GM12878 (cell line): ENCODE measurements around the gene SFPQ. TPM values are rescaled to one million over a fixed set of nuclear protein-coding genes. Genes with fewer than 3 reads are reported as not detected.

Source experiments
- ATAC-seq: fragments of 200-7000 bp; cut with Tn5 transposase; 3 replicates; pipeline ENCODE4 v1.9.1; 2020; ENCODE audit warnings: mild to moderate bottlenecking, moderate library complexity
- BruUV-seq: library from RNA; stranded (reverse); fragments of 400-500 nt; replicated peaks from 2 replicates; lab custom pipeline; 2021; lab: Mats Ljungman, UMichigan
- CTCF ChIA-PET: fragments of 300-600 bp; sonication (Branson Sonifier 250); formaldehyde crosslinking; extraction: SDS; loops from one replicate; lab custom pipeline; 2021; ENCODE audit warnings: inconsistent platforms; lab: Yijun Ruan, JAX
- POLR2A ChIA-PET: fragments of 350-600 bp; formaldehyde crosslinking; extraction: SDS; loops from one replicate; lab custom pipeline; 2021; ENCODE audit warnings: inconsistent platforms; lab: Charles Lee
- RAD21 ChIA-PET: fragments of 300-600 bp; sonication (Branson Sonifier 250); formaldehyde crosslinking; loops from one replicate; lab custom pipeline; 2023; ENCODE audit warnings: antibody characterized with exemption; ENCODE audit not compliant: unreplicated experiment; lab: Charles Lee
- SMC1A ChIA-PET: fragments of 300-600 bp; sonication (Branson Sonifier 250); formaldehyde crosslinking; loops from one replicate; lab custom pipeline; 2023; ENCODE audit not compliant: unreplicated experiment, uncharacterized antibody; lab: Charles Lee
- DNase-seq: peaks from one replicate; pipeline ENCODE4 v3.0.0-alpha.2; 2011; ENCODE audit warnings: low read depth, low spot score
- FAIRE-seq: peaks from 3 replicates; lab custom pipeline; 2011; peaks lifted over from hg19 to GRCh38; lab: Jason Lieb, UNC
- H2AFZ ChIP-seq: 2 replicates; pipeline ENCODE4 v1.6.0; 2011; ENCODE audit warnings: low read depth, low read length, control low read depth; ENCODE audit not compliant: control insufficient read depth
- H3K27ac ChIP-seq: 2 replicates; pipeline ENCODE4 v1.5.1; 2011; ENCODE audit warnings: control low read depth; ENCODE audit not compliant: control insufficient read depth, insufficient read depth
- H3K27me3 ChIP-seq, 2 experiments: replicated peaks in 1 of 2; 2 replicates each; pipeline versions ENCODE4 v1.6.0 to v1.6.1; 2011; ENCODE audit warnings: low read length in 1 of 2; ENCODE audit not compliant: control insufficient read depth in 2 of 2, insufficient read depth in 2 of 2
- H3K36me3 ChIP-seq, 2 experiments: 2 replicates each; pipeline ENCODE4 v1.5.1; 2011; ENCODE audit warnings: low read length in 1 of 2; ENCODE audit not compliant: control insufficient read depth in 2 of 2, insufficient read depth in 2 of 2
- H3K4me1 ChIP-seq: 2 replicates; pipeline ENCODE4 v1.6.1; 2011; ENCODE audit warnings: mild to moderate bottlenecking, low read length, moderate library complexity, mixed read lengths; ENCODE audit not compliant: control insufficient read depth, insufficient read depth
- H3K4me2 ChIP-seq: 2 replicates; pipeline ENCODE4 v1.6.0; 2011; ENCODE audit warnings: control low read depth; ENCODE audit not compliant: control insufficient read depth, insufficient read depth
- H3K4me3 ChIP-seq: fragments of 200-600 bp; sonication (generic); 2 replicates; pipeline ENCODE4 v1.5.1; 2016
- H3K79me2 ChIP-seq: 2 replicates; pipeline ENCODE4 v1.6.0; 2011; ENCODE audit warnings: low read length; ENCODE audit not compliant: control insufficient read depth, insufficient read depth
- H3K9ac ChIP-seq: 2 replicates; pipeline ENCODE4 v1.8.0; 2011; ENCODE audit warnings: low read length, control low read depth, mixed read lengths; ENCODE audit not compliant: control insufficient read depth, insufficient read depth
- H3K9me3 ChIP-seq: replicated peaks from 3 replicates; pipeline ENCODE4 v1.5.1; 2011; ENCODE audit warnings: mild to moderate bottlenecking, low read length; ENCODE audit not compliant: control insufficient read depth, insufficient read depth
- H4K20me1 ChIP-seq: 2 replicates; pipeline ENCODE4 v1.6.0; 2011; ENCODE audit not compliant: control insufficient read depth, insufficient read depth
- BCL11A ChIP-seq: IDR thresholded peaks from 2 replicates; pipeline ENCODE4 v1.6.1; 2011; ENCODE audit warnings: low read depth, low read length
- BCL3 ChIP-seq: IDR thresholded peaks from 2 replicates; pipeline ENCODE4 v1.6.1; 2011; ENCODE audit warnings: borderline replicate concordance, low read depth, mild to moderate bottlenecking, moderate library complexity, low read length; ENCODE audit not compliant: insufficient read depth, poor library complexity, severe bottlenecking
- BHLHE40 ChIP-seq, 2 experiments: fragments of 450-650 bp in 1 of 2; IDR thresholded peaks; 2 replicates each; pipeline ENCODE4 v1.6.1; 2011 to 2017; ENCODE audit warnings: low read depth in 2 of 2, borderline replicate concordance in 1 of 2, improper control_type of control experiment in 1 of 2, low read length in 1 of 2, mild to moderate bottlenecking in 1 of 2
- CHD1 ChIP-seq: IDR thresholded peaks from 2 replicates; pipeline ENCODE4 v1.6.1; 2012; ENCODE audit warnings: low read depth, low read length, improper control_type of control experiment
- CHD4 ChIP-seq: fragments of 200-600 bp; sonication (generic); IDR thresholded peaks from 2 replicates; pipeline ENCODE4 v1.6.1; 2016; ENCODE audit warnings: mild to moderate bottlenecking
- FOXM1 ChIP-seq: IDR thresholded peaks from 2 replicates; pipeline ENCODE4 v1.6.1; 2012; ENCODE audit warnings: low read depth, mild to moderate bottlenecking, inconsistent platforms, low read length, moderate library complexity
- MXI1 ChIP-seq: fragments of 150-350 bp; IDR thresholded peaks from 2 replicates; pipeline ENCODE4 v1.6.1; 2011; ENCODE audit warnings: low read depth, mild to moderate bottlenecking, inconsistent platforms, low read length, improper control_type of control experiment
- NKRF ChIP-seq: fragments of 450-650 bp; conservative IDR thresholded peaks from 2 replicates; pipeline ENCODE4 v1.6.1; 2017; ENCODE audit warnings: mild to moderate bottlenecking, moderate library complexity
- POLR2AphosphoS5 ChIP-seq: IDR thresholded peaks from 2 replicates; pipeline ENCODE4 v1.6.1; 2011; ENCODE audit warnings: mild to moderate bottlenecking, low read length, inconsistent platforms
- RBBP5 ChIP-seq: fragments of 200-600 bp; sonication (generic); conservative IDR thresholded peaks from 2 replicates; pipeline ENCODE4 v1.6.1; 2016
- RELB ChIP-seq: fragments of 450-650 bp; IDR thresholded peaks from 2 replicates; pipeline ENCODE4 v1.6.1; 2017; ENCODE audit warnings: low read depth, mild to moderate bottlenecking, moderate library complexity
- SMAD5 ChIP-seq: IDR thresholded peaks from 2 replicates; pipeline ENCODE4 v1.6.1; 2016; ENCODE audit warnings: antibody characterized with exemption, low read depth
- SRF ChIP-seq, 2 experiments: IDR thresholded peaks; 2 replicates each; pipeline ENCODE4 v1.6.1; 2011; ENCODE audit warnings: low read depth in 2 of 2, low read length in 2 of 2, mild to moderate bottlenecking in 1 of 2, moderate library complexity in 1 of 2
- TARDBP ChIP-seq: IDR thresholded peaks from 2 replicates; pipeline ENCODE4 v1.6.1; 2016; ENCODE audit warnings: borderline replicate concordance
- WGBS: methylation state at CpG from one replicate; pipeline ENCODE4 v1.1.6; 2016; ENCODE audit warnings: low lambda C conversion rate; ENCODE audit not compliant: insufficient replicate concordance, insufficient coverage; ENCODE audit errors: missing lambda C conversion rate; 5-methylcytosine and 5-hydroxymethylcytosine counted together
- in situ Hi-C: fragments of 300-500 bp; cut with MboI; formaldehyde crosslinking; loops from 9 replicates; pipeline ENCODE4 v1.14.3; 2018; ENCODE audit warnings: mixed read lengths
- intact Hi-C: fragments of 100-400 bp; cut with micrococcal nuclease; formaldehyde crosslinking; loops from one replicate; pipeline ENCODE4 v1.14.2; 2022; ENCODE audit not compliant: unreplicated experiment
- polyA plus RNA-seq, 11 experiments: library from polyadenylated mRNA; depleted of rRNA in 4 of 11; unstranded in 6 of 11; stranded (reverse) in 5 of 11; fragments of >200 nt; fragmentation: Nextera tagmentation in 4 of 11; fragmentation: Illumina TruSeq in 1 of 11; extraction: Ambion mirVana in 4 of 11; extraction: Trizol in 1 of 11; gene quantifications; 1 replicate in 1 of 11; 2 replicates in 10 of 11; pipeline versions ENCODE4 v1.2.1 to v1.2.3, GENCODE V29; 2011 to 2016; ENCODE audit warnings: inconsistent platforms in 2 of 11, missing spikeins in 2 of 11, low read depth in 1 of 11
- total RNA-seq, 4 experiments: library from RNA; depleted of rRNA in 3 of 4; stranded (reverse); fragments of >200 nt in 3 of 4; fragmentation: Illumina TruSeq in 1 of 4; extraction: Trizol in 1 of 4; gene quantifications; 2 replicates each; pipeline versions ENCODE4 v1.2.1 to v1.2.3, GENCODE V29; 2013 to 2021
- TF ChIP-seq, protein P1 (sequence below): fragments of 450-650 bp; IDR thresholded peaks from 2 replicates; pipeline ENCODE4 v1.6.1; 2017; ENCODE audit warnings: mild to moderate bottlenecking, moderate library complexity

Gene SFPQ
- total and polyA plus RNA-seq, 10 of the 15 experiments (the other 5 are each of a cell fraction or from before 2014, with no cell fraction given): 78.5 to 559 (median 199) TPM

- no peak for TF ChIP-seq RBBP5
Observed at GRCh38 chr1:35171579-35171978, 21.4 kb downstream of the SFPQ start (continued).

GRCh38 chr1:35164893-35165292, 28.1 kb downstream of the SFPQ start:
- Histone ChIP-seq H3K9me3 (no peaks in the 10 kb centered on the region; the same call in 2 of the 3 replicates), H4K20me1 (no peaks in the 10 kb centered on the region), H2AFZ (no peak overlapping the region), H3K4me1 (no peaks in the 10 kb centered on the region), H3K27ac (no peak overlapping the region), H3K36me3 (no peaks in the 10 kb centered on the region), H3K9ac (no peak overlapping the region), H3K79me2 (no peaks in the 10 kb centered on the region), H3K4me3 (no peak overlapping the region), H3K27me3 (no peaks in the 10 kb centered on the region), H3K4me2 (no peak overlapping the region)
- ChIA-PET CTCF (no interaction called here), SMC1A (interaction anchor here (0.6 kb wide), 1 partner anchor 127 kb away, joined by 3 read pairs; no protein-coding TSS in a partner anchor), RAD21 (no interaction called here), POLR2A (no interaction called here)
- intact Hi-C loops (no loop called here), in situ Hi-C loops (no loop called here)
- BruUV-seq: no TSS peak
- DNase-seq (no peak), ATAC-seq (no peak), FAIRE-seq (no peak)
- no peak for TF ChIP-seq BCL3
- TF ChIP-seq RELB: no peak
- TF ChIP-seq CHD4: no peak
- no peak for TF ChIP-seq FOXM1
- no peak for TF ChIP-seq BHLHE40 (IDR thresholded peaks at IDR 0.05; ENCODE audit: borderline replicate concordance in 1 of 2, low read depth in 2 of 2, low read length in 1 of 2)
- no peak for TF ChIP-seq BCL11A
- no peak for TF ChIP-seq NKRF
- no peak for TF ChIP-seq TARDBP
- no peak for TF ChIP-seq SMAD5
- no peak for TF ChIP-seq MXI1
- TF ChIP-seq, protein P1, sequence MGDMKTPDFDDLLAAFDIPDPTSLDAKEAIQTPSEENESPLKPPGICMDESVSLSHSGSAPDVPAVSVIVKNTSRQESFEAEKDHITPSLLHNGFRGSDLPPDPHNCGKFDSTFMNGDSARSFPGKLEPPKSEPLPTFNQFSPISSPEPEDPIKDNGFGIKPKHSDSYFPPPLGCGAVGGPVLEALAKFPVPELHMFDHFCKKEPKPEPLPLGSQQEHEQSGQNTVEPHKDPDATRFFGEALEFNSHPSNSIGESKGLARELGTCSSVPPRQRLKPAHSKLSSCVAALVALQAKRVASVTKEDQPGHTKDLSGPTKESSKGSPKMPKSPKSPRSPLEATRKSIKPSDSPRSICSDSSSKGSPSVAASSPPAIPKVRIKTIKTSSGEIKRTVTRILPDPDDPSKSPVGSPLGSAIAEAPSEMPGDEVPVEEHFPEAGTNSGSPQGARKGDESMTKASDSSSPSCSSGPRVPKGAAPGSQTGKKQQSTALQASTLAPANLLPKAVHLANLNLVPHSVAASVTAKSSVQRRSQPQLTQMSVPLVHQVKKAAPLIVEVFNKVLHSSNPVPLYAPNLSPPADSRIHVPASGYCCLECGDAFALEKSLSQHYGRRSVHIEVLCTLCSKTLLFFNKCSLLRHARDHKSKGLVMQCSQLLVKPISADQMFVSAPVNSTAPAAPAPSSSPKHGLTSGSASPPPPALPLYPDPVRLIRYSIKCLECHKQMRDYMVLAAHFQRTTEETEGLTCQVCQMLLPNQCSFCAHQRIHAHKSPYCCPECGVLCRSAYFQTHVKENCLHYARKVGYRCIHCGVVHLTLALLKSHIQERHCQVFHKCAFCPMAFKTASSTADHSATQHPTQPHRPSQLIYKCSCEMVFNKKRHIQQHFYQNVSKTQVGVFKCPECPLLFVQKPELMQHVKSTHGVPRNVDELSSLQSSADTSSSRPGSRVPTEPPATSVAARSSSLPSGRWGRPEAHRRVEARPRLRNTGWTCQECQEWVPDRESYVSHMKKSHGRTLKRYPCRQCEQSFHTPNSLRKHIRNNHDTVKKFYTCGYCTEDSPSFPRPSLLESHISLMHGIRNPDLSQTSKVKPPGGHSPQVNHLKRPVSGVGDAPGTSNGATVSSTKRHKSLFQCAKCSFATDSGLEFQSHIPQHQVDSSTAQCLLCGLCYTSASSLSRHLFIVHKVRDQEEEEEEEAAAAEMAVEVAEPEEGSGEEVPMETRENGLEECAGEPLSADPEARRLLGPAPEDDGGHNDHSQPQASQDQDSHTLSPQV: no peak
- TF ChIP-seq SRF (IDR thresholded peaks at IDR 0.05; ENCODE audit: low read depth in 2 of 2, low read length in 2 of 2): no peak
- TF ChIP-seq POLR2AphosphoS5: no peak
- TF ChIP-seq CHD1: no peak
- WGBS: 70% methylated on average over 3 of the region's 3 CpGs
